ENCODE measurements around the gene ARPP21. TPM values are rescaled to one million over a fixed set of nuclear protein-coding genes. Genes with fewer than 3 reads are reported as not detected.
"Not testable (repeated sequence)": the region's sequence is repeated elsewhere in the genome, so short reads cannot be mapped to it uniquely, and the experiment has no call there.

The ARPP21 gene
- total RNA-seq, 1 donor from 2014 or later, result 0.62 TPM

GRCh38 chr3:35800960-35801459 is 161.7 kb downstream of the ARPP21 start:
- DNase-seq (ENCODE audit: low spot score), result no peak
- intact Hi-C loops (cut with DNase I), result no loop called here
- ATAC-seq, result no peak

- intact Hi-C loops (cut with DNase I), result no loop called here
- DNase-seq (ENCODE audit: low spot score) (no peak), ATAC-seq (no peak)
Measured at GRCh38 chr3:35814531-35814930, 175.2 kb downstream of the ARPP21 start.

- intact Hi-C loops (cut with DNase I); DNase-seq (ENCODE audit: low spot score): not testable (repeated sequence)
Measured at GRCh38 chr3:35815796-35816195, 176.5 kb downstream of the ARPP21 start.

GRCh38 chr3:35817216-35817615 is 177.9 kb downstream of the ARPP21 start:
- intact Hi-C loops (cut with DNase I), result no loop called here
- DNase-seq (ENCODE audit: low spot score) (no peak), ATAC-seq (no peak)

More at GRCh38 chr3:35815796-35816195, 176.5 kb downstream of the ARPP21 start:
- not testable (repeated sequence) for ATAC-seq

GRCh38 chr3:35832140-35832571 is 192.8 kb downstream of the ARPP21 start:
- ATAC-seq, result no peak
- intact Hi-C loops (cut with DNase I), result no loop called here

More at GRCh38 chr3:35832140-35832571, 192.8 kb downstream of the ARPP21 start:
- no peak for DNase-seq (ENCODE audit: low spot score)

Small RNA genes lying within 50 kb of the gene (microRNA-seq; reads per million reads assigned to microRNA genes)
- gene MIR128-2, result 4.0 reads per million, percentile 7 among the genes with 10 or more reads in this experiment
